GM19324 (cell line): ENCODE measurements around the gene INPP4A.
A peak's percentile ranks its signal among the peaks of the same experiment; 100 is the strongest.
"Not testable (repeated sequence)": the region's sequence is repeated elsewhere in the genome, so short reads cannot be mapped to it uniquely, and the experiment has no call there.

ENCODE experiments used
- ATAC-seq: cut with Tn5 transposase; IDR thresholded peaks from one replicate; pipeline ENCODE4 v1.9.1; 2021; ENCODE audit warnings: mild to moderate bottlenecking, moderate library complexity; ENCODE audit not compliant: unreplicated experiment, low FRiP score

Gene INPP4A

DNA sequence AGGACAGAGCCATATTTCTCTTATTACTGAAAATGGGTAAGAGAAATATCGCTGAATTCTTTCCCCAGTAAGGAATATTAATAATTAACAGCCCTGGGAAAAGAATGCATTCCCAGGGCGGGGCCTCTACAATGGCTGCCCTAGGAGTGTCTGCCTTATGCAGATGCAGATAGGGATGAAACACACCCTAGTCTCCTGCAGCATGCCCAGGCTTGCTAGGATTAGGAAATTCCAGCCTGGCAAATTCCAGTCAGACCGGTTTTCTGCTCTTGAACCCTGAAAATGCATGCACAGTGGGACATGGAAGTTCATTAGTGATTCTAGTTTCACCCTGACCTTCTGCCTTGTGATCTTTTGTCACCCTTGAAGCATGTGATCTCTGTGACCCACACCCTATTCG, 9.0 kb upstream of the INPP4A start:
- not testable (repeated sequence) for ATAC-seq

DNA sequence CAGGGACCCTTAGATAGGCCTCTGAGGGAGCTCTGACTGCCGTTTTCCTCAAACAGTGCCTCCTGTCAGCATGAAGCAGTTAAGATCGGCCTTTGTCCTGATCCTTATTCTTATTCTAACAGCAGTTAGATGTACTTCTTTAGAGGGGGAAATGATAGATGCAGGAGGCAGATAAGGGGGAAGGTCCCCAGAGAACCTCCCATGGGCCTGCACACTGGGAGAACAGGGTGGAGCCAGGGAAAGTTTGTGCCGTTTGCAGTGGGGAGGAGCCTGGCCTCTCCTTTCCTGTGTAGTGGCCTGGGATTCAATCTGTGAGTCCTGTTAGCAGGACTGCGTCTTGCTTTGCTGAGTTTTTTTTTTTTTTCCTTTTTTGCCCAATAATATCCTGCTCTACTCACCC, 7.9 kb upstream of the INPP4A start:
- no peak for ATAC-seq

GRCh38 chr2:98438190-98439133, 6.2 kb upstream of the INPP4A start:
- no peak for ATAC-seq

GRCh38 chr2:98441706-98442450, 2.8 kb upstream of the INPP4A start:
- ATAC-seq = no peak

GRCh38 chr2:98442488-98442887, 2.2 kb upstream of the INPP4A start:
- ATAC-seq = no peak

- ATAC-seq = peak; percentile 38
Observed at GRCh38 chr2:98445177-98445682, 572 bp downstream of the INPP4A start.

DNA sequence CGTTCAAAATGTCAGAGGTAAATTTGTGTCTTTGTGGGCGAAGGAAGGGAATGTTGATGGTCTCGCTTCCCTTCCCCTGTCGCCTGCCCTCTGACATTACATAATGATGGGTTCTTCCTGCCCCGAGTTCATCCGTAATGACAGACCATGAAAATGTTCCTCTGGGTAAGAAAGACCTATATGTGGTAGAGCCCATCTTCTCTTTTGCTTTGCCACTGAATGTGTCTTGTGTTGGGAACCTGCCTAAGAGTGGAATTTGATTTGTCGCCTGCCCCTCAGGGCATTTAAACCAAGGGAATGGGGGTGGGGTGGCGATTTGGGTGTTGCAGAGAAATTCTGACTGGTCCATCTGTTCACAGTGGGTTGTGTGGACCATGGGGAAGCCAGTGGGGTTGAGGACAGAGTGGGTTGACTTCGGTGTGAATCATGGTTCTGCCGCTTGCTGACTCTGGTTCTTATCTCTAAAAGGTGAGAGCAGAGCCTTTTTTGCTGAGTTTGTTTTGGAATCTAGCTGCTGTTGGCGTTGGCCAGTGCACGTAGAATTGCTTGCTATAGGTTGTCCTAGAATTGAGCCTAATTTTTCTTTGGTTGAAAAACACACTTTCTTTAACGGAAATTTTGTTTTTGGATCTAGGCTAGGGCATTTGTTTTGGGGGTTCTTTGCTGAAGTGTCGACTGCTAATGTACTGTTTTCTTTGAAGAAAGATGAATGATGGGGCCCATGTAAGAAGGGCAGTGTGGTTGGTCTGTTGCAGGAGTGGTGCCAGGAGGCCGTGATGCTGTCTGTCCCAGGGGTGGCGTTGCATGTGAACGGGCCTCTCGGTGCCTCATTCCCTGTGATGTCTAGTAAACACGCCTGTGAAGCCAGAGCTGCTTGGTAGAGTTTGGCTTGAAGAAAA, 1.3 kb downstream of the INPP4A start:
- ATAC-seq = no peak

- ATAC-seq = no peak
Observed at GRCh38 chr2:98446850-98447249, 2.2 kb downstream of the INPP4A start.

GRCh38 chr2:98448441-98449145, 3.9 kb downstream of the INPP4A start:
- no peak for ATAC-seq

GRCh38 chr2:98452396-98453027, 7.9 kb downstream of the INPP4A start:
- ATAC-seq = no peak

- ATAC-seq = no peak
Observed at GRCh38 chr2:98453083-98453482, 8.4 kb downstream of the INPP4A start.

GRCh38 chr2:98453531-98453930, 8.9 kb downstream of the INPP4A start:
- ATAC-seq = no peak

DNA sequence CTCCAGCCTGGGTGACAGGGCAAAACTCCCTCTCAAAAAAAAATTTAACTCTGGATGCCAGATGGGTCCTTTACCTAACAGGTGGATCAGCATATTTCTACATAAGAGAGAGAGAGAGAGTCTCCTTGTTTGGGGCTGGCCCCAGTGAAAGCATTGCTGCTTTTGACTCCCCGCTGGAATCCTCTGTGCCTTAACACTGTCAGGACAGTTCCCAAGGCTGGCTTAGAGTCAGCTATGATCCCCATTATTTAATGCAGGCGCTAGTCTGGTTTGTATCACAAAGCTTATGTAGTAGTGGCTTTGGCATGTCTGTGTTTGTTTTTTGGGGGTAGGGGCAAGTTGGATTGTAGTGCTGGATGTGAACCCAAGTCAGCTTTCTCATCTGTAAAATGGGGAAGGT, 9.4 kb downstream of the INPP4A start:
- no peak for ATAC-seq

DNA sequence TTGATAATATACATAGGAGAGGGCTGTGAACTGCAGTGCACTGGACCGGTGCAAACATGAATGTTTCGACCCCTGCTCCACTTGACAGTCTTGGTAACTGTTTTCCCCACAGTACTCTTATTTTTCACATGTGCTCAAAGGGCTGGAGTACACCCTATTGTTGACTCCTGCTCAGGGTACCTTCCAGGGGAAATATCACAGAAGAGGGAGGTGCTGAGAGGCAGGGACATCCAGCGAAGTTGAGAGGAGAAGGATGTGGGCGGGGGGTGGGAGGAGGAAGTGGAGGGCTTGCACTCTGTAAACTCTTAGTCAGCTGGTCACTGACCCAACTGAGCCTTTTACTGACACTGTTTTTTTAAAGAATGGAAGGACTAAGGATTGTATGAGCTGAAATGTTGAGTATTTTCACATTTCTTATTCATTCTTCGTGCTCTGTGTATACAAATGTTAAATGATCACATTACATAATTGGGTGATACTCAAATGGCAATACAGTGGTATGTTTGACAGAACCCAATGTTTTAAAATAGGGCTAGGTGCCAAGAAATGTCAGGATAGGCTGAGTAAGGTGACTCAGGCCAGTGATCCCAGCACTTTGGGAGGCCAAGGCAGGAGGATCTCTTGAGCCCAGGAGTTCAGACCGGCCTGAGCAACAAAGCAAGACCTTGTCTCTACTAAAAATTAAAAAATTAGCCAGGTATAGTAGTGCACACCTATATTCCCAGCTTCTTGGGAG, 10.0 kb downstream of the INPP4A start:
- ATAC-seq = no peak

DNA sequence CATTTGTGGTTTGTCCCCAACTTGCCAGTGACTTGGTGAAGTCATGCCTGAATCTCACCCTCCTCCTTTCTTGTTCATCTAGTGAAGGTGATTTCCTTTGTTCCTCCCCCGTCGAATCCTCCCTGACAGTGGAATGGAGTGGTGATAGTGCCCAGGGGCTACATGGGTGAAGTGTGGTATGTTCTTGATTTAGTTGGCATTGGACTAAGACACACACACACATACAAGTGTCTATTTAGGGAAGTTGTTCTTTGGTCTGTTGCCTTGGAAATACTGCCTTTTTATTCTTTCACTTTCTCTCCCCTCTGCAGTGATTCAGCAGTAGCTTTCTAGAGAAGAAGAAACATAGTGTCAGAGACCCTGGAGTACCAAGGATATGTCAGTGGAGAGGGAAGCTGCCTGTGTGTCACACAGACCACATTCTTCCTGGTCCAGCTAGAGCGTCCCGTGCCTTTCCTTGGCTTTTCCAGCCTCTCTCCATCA, 10.9 kb downstream of the INPP4A start:
- ATAC-seq = no peak

- ATAC-seq = no peak
Observed at GRCh38 chr2:98457045-98457696, 12.5 kb downstream of the INPP4A start.

- ATAC-seq = no peak
Observed at GRCh38 chr2:98458207-98458606, 13.5 kb downstream of the INPP4A start.
